ENCODE data around the gene GNA14. TPM values are rescaled to one million over a fixed set of nuclear protein-coding genes. Genes with fewer than 3 reads are reported as not detected.
A peak's percentile ranks its signal among the peaks of the same experiment; 100 is the strongest.
"Not testable (repeated sequence)": the region's sequence is repeated elsewhere in the genome, so short reads cannot be mapped to it uniquely, and the experiment has no call there.

GNA14 gene
- total RNA-seq, 1 experiment from 2014 or later = 0.37 TPM

- Histone ChIP-seq H3K4me2 (ENCODE audit: insufficient read depth, insufficient read length, low read length) (peak overlapping the region; percentile 49), H3K23me2 (ENCODE audit: insufficient read length, low read depth, low read length, poor library complexity, severe bottlenecking) (no peaks in the 10 kb centered on the region), H3K9me3 (ENCODE audit: control insufficient read depth, low read depth, low read length) (no peaks in the 10 kb centered on the region), H3K79me1 (ENCODE audit: insufficient read depth, low read depth, low read length, poor library complexity, severe bottlenecking) (no peaks in the 10 kb centered on the region), H3K27ac (ENCODE audit: insufficient read length, low read depth, low read length) (peak overlapping the region; percentile 98), H3K79me2 (ENCODE audit: insufficient read depth, low read length) (peaks cover 2% of the 10 kb centered on the region; the same call in 1 of the 2 replicates), H4K8ac (replicated peaks; ENCODE audit: insufficient read length, low read depth, low read length) (no peak overlapping the region), H3K56ac (ENCODE audit: insufficient read length, low read depth, low read length) (no peak overlapping the region), H3K14ac (ENCODE audit: insufficient read depth, low read length) (peak overlapping the region; percentile 87; the same call in 1 of the 2 replicates), H3K23ac (ENCODE audit: insufficient read length, low read depth, low read length) (no peak overlapping the region), H3K4me1 (ENCODE audit: insufficient read depth, low read length) (peaks cover 25% of the 10 kb centered on the region), H4K91ac (ENCODE audit: insufficient read length, low read depth, low read length) (no peak overlapping the region), H2AFZ (ENCODE audit: low read length) (no peak overlapping the region), H2BK15ac (ENCODE audit: low read depth, low read length) (no peak overlapping the region), H3K4ac (ENCODE audit: low read depth, low read length) (no peak overlapping the region), H3K9ac (ENCODE audit: extremely low read depth, insufficient read length, low read length) (no peak overlapping the region), H2BK12ac (ENCODE audit: insufficient read length, low read depth, low read length) (no peak overlapping the region), H3T11ph (ENCODE audit: low read length) (no peak overlapping the region), H2BK5ac (ENCODE audit: insufficient read length, low read length) (no peak overlapping the region), H4K20me1 (ENCODE audit: control insufficient read depth, insufficient read depth, insufficient read length) (no peaks in the 10 kb centered on the region), H2AK5ac (ENCODE audit: insufficient read length, low read length) (no peak overlapping the region), H4K5ac (ENCODE audit: insufficient read length, low read depth, low read length) (peak overlapping the region; percentile 63), H3K18ac (ENCODE audit: insufficient read length, low read depth, low read length) (peak overlapping the region; percentile 94), H2BK120ac (ENCODE audit: low read depth, low read length, poor library complexity, severe bottlenecking) (peak overlapping the region; percentile 89), H2BK20ac (ENCODE audit: low read depth, low read length, poor library complexity, severe bottlenecking) (peak overlapping the region; percentile 92), H3K27me3 (ENCODE audit: insufficient read depth, low read length) (no peaks in the 10 kb centered on the region)
- peak; percentile 50 for DNase-seq
- peaks cover 61 to 73% of the 10 kb centered on the region in 2 experiments for H3K4me1 Mint-ChIP-seq
- peaks cover 0 to 5% (median 2%) of the 10 kb centered on the region in 3 experiments; a peak in 3 of 7 replicates for H3K36me3 Mint-ChIP-seq (ENCODE audit: insufficient read depth in 1 of 3, low read depth in 3 of 3)
- no peaks in the 10 kb centered on the region; the same call in 1 of the 2 replicates for H3K27me3 Mint-ChIP-seq (ENCODE audit: low read depth)
- H3K9me3 Mint-ChIP-seq = no peaks in the 10 kb centered on the region
- no peak overlapping the region; a peak in 1 of 5 replicates for H3K4me3 Mint-ChIP-seq
- peak overlapping the region; percentile 89 to 99 (median 96); a peak in 6 of 7 replicates for H3K27ac Mint-ChIP-seq
- TF ChIP-seq, protein P1, sequence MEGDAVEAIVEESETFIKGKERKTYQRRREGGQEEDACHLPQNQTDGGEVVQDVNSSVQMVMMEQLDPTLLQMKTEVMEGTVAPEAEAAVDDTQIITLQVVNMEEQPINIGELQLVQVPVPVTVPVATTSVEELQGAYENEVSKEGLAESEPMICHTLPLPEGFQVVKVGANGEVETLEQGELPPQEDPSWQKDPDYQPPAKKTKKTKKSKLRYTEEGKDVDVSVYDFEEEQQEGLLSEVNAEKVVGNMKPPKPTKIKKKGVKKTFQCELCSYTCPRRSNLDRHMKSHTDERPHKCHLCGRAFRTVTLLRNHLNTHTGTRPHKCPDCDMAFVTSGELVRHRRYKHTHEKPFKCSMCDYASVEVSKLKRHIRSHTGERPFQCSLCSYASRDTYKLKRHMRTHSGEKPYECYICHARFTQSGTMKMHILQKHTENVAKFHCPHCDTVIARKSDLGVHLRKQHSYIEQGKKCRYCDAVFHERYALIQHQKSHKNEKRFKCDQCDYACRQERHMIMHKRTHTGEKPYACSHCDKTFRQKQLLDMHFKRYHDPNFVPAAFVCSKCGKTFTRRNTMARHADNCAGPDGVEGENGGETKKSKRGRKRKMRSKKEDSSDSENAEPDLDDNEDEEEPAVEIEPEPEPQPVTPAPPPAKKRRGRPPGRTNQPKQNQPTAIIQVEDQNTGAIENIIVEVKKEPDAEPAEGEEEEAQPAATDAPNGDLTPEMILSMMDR (conservative IDR thresholded peaks at IDR 0.05) = no peak
- no CpG with 5 or more reads among the region's 2 CpGs for WGBS (ENCODE audit: extremely low coverage, insufficient read length, low lambda C conversion rate)
Measured at GRCh38 chr9:77585335-77585786, 62.8 kb downstream of the GNA14 start.

- H2BK120ac ChIP-seq (ENCODE audit: low read depth, low read length, poor library complexity, severe bottlenecking); H4K91ac ChIP-seq (ENCODE audit: insufficient read length, low read depth, low read length); H3K79me2 ChIP-seq (ENCODE audit: insufficient read depth, low read length); H3K36me3 Mint-ChIP-seq (ENCODE audit: insufficient read depth in 1 of 3, low read depth in 3 of 3); H3K27me3 Mint-ChIP-seq (ENCODE audit: low read depth); H3K27me3 ChIP-seq (ENCODE audit: insufficient read depth, low read length); H3K9ac ChIP-seq (ENCODE audit: extremely low read depth, insufficient read length, low read length); H2BK20ac ChIP-seq (ENCODE audit: low read depth, low read length, poor library complexity, severe bottlenecking); H2BK5ac ChIP-seq (ENCODE audit: insufficient read length, low read length); H4K20me1 ChIP-seq (ENCODE audit: control insufficient read depth, insufficient read depth, insufficient read length); H4K5ac ChIP-seq (ENCODE audit: insufficient read length, low read depth, low read length); H3K4me3 Mint-ChIP-seq; H3K23ac ChIP-seq (ENCODE audit: insufficient read length, low read depth, low read length); H3K9me3 ChIP-seq (ENCODE audit: control insufficient read depth, low read depth, low read length); H2BK12ac ChIP-seq (ENCODE audit: insufficient read length, low read depth, low read length); H4K8ac ChIP-seq (replicated peaks; ENCODE audit: insufficient read length, low read depth, low read length); H3K23me2 ChIP-seq (ENCODE audit: insufficient read length, low read depth, low read length, poor library complexity, severe bottlenecking); H3K56ac ChIP-seq (ENCODE audit: insufficient read length, low read depth, low read length); H3K14ac ChIP-seq (ENCODE audit: insufficient read depth, low read length); H2BK15ac ChIP-seq (ENCODE audit: low read depth, low read length); H3K4ac ChIP-seq (ENCODE audit: low read depth, low read length); H2AFZ ChIP-seq (ENCODE audit: low read length); H3K9me3 Mint-ChIP-seq; H2AK5ac ChIP-seq (ENCODE audit: insufficient read length, low read length); H3K79me1 ChIP-seq (ENCODE audit: insufficient read depth, low read depth, low read length, poor library complexity, severe bottlenecking); DNase-seq: not testable (repeated sequence)
- Histone ChIP-seq H3K4me1 (ENCODE audit: insufficient read depth, low read length) (peaks cover 25% of the 10 kb centered on the region), H3T11ph (ENCODE audit: low read length) (peak overlapping the region; percentile 84), H3K4me2 (ENCODE audit: insufficient read depth, insufficient read length, low read length) (peak overlapping the region; percentile 49), H3K18ac (ENCODE audit: insufficient read length, low read depth, low read length) (peak overlapping the region; percentile 15), H3K27ac (ENCODE audit: insufficient read length, low read depth, low read length) (peak overlapping the region; percentile 98)
- no CpG with 5 or more reads among the region's 4 CpGs for WGBS (ENCODE audit: extremely low coverage, insufficient read length, low lambda C conversion rate)
- Mint-ChIP-seq H3K4me1 (peaks cover 61 to 73% of the 10 kb centered on the region in 2 experiments), H3K27ac (peak overlapping the region; percentile 85 to 99 (median 91))
Measured at GRCh38 chr9:77584927-77585326, 63.2 kb downstream of the GNA14 start.
